ENCODE measurements around the gene TMEM248. TPM values are rescaled to one million over a fixed set of nuclear protein-coding genes. Genes with fewer than 3 reads are reported as not detected.

The TMEM248 gene
- total RNA-seq, 4 donors from 2014 or later: 95.9 to 595 (median 166) TPM

- DNase-seq: no peak
- WGBS, 2 donors (ENCODE audit: low coverage in 1 of 2): 85 to 90% methylated on average over 4 of the region's 4 CpGs
- Histone ChIP-seq H3K4me3 (no peak overlapping the region), H3K36me3 (peaks cover 0 to 11% (median 4%) of the 10 kb centered on the region in 4 donors), H3K27ac (no peak overlapping the region), H3K27me3 (no peaks in the 10 kb centered on the region), H3K4me1 (peaks cover 0 to 6% (median 2%) of the 10 kb centered on the region in 4 donors), H3K9me3 (no peaks in the 10 kb centered on the region)
- intact Hi-C loops (cut with DNase I; ENCODE audit: low total_unique reads) (no loop called here), in situ Hi-C loops (cut with MboI; ENCODE audit: low pct_ligation_motif_present in 1 of 4, low pct_unique_long_range_greater_than_20kb in 1 of 4, low sequenced_read_pairs in 3 of 4) (no loop called here)
- TF ChIP-seq CTCF (IDR thresholded peaks at IDR 0.05) (no peak), POLR2A (IDR thresholded peaks at IDR 0.05) (no peak), EP300 (IDR thresholded peaks at IDR 0.05; ENCODE audit: low read depth) (no peak), POLR2AphosphoS5 (IDR thresholded peaks at IDR 0.05) (no peak)
These were observed 18.3 kb downstream of the TMEM248 start for GRCh38 chr7:66939325-66939724.

- Histone ChIP-seq H3K27me3 (no peaks in the 10 kb centered on the region), H3K4me1 (peaks cover 0 to 22% (median 12%) of the 10 kb centered on the region in 4 donors), H3K4me3 (no peak overlapping the region), H3K27ac (peak overlapping the region; percentile 77 to 85 (median 84)), H3K36me3 (peaks cover 0 to 52% (median 24%) of the 10 kb centered on the region in 4 donors), H3K9me3 (no peaks in the 10 kb centered on the region)
- DNase-seq: peak; percentile 35
- 50 to 53% methylated on average over 2 of the region's 2 CpGs for WGBS, 2 donors (ENCODE audit: low coverage in 1 of 2)
- in situ Hi-C loops (cut with MboI; ENCODE audit: low pct_ligation_motif_present in 1 of 4, low pct_unique_long_range_greater_than_20kb in 1 of 4, low sequenced_read_pairs in 3 of 4): no loop called here
- TF ChIP-seq CTCF (IDR thresholded peaks at IDR 0.05): no peak
- peak; percentile 47 for TF ChIP-seq POLR2A (IDR thresholded peaks at IDR 0.05)
- TF ChIP-seq POLR2AphosphoS5 (IDR thresholded peaks at IDR 0.05): peak in 2 of 3 donors; percentile 52 to 78
- no peak for TF ChIP-seq EP300 (IDR thresholded peaks at IDR 0.05; ENCODE audit: low read depth)
- intact Hi-C loops (cut with DNase I; ENCODE audit: low total_unique reads): no loop called here
These were observed 25.5 kb downstream of the TMEM248 start for GRCh38 chr7:66946545-66946944.

- intact Hi-C loops (cut with DNase I; ENCODE audit: low total_unique reads) (no loop called here), in situ Hi-C loops (cut with MboI; ENCODE audit: low pct_ligation_motif_present in 1 of 4, low pct_unique_long_range_greater_than_20kb in 1 of 4, low sequenced_read_pairs in 3 of 4) (no loop called here)
- H3K36me3 ChIP-seq: peaks cover 0 to 54% (median 21%) of the 10 kb centered on the region in 4 donors
- no peak overlapping the region for H3K27ac ChIP-seq
- H3K4me3 ChIP-seq: no peak overlapping the region
- no peaks in the 10 kb centered on the region for H3K27me3 ChIP-seq
- TF ChIP-seq POLR2A (IDR thresholded peaks at IDR 0.05): no peak
- no peak for DNase-seq
- H3K4me1 ChIP-seq: peaks cover 0 to 22% (median 12%) of the 10 kb centered on the region in 4 donors
- no peaks in the 10 kb centered on the region for H3K9me3 ChIP-seq
- 89 to 93% methylated on average over 11 to 19 of the region's 19 CpGs for WGBS, 2 donors (ENCODE audit: low coverage in 1 of 2)
These were observed 27.6 kb downstream of the TMEM248 start for GRCh38 chr7:66948480-66949109.

GRCh38 chr7:66950311-66950710, 29.3 kb downstream of the TMEM248 start:
- in situ Hi-C loops (cut with MboI; ENCODE audit: low pct_ligation_motif_present in 1 of 4, low pct_unique_long_range_greater_than_20kb in 1 of 4, low sequenced_read_pairs in 3 of 4): no loop called here
- Histone ChIP-seq H3K4me1 (peaks cover 0 to 22% (median 12%) of the 10 kb centered on the region in 4 donors), H3K27ac (no peak overlapping the region), H3K27me3 (no peaks in the 10 kb centered on the region), H3K9me3 (no peaks in the 10 kb centered on the region), H3K36me3 (peaks cover 0 to 60% (median 19%) of the 10 kb centered on the region in 4 donors), H3K4me3 (no peak overlapping the region)
- intact Hi-C loops (cut with DNase I; ENCODE audit: low total_unique reads): no loop called here
- WGBS, 2 donors (ENCODE audit: low coverage in 1 of 2): 57 to 81% methylated on average over 2 to 3 of the region's 3 CpGs
- TF ChIP-seq POLR2AphosphoS5 (IDR thresholded peaks at IDR 0.05) (no peak), POLR2A (IDR thresholded peaks at IDR 0.05) (no peak), CTCF (IDR thresholded peaks at IDR 0.05) (no peak), EP300 (IDR thresholded peaks at IDR 0.05; ENCODE audit: low read depth) (no peak)
- DNase-seq: no peak
